ENCODE measurements around the gene LMAN2L.

DNA sequence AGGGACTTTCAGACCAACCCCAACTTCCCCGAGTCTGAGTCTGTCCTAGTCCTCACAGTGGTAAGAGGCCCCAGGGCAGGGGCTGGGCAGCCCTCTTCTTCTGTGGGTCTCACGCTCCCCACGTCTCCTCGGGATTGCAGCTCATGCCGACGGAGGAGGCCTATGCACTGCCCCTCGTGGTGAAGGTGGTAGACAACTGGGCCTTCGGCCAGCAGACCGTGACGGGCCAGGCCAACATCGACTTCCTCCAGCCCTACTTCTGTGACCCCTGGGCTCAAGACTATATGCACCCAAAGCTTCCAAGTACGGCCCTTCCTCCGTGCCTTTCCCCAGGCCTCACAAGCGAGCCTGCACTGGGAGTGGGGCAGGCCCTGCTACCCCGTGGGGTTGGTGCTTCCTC is 44.3 kb downstream of the LMAN2L start:
- TF ChIP-seq, protein P1, sequence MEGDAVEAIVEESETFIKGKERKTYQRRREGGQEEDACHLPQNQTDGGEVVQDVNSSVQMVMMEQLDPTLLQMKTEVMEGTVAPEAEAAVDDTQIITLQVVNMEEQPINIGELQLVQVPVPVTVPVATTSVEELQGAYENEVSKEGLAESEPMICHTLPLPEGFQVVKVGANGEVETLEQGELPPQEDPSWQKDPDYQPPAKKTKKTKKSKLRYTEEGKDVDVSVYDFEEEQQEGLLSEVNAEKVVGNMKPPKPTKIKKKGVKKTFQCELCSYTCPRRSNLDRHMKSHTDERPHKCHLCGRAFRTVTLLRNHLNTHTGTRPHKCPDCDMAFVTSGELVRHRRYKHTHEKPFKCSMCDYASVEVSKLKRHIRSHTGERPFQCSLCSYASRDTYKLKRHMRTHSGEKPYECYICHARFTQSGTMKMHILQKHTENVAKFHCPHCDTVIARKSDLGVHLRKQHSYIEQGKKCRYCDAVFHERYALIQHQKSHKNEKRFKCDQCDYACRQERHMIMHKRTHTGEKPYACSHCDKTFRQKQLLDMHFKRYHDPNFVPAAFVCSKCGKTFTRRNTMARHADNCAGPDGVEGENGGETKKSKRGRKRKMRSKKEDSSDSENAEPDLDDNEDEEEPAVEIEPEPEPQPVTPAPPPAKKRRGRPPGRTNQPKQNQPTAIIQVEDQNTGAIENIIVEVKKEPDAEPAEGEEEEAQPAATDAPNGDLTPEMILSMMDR (IDR thresholded peaks at IDR 0.05), result no peak
- no peak for TF ChIP-seq POLR2A (IDR thresholded peaks at IDR 0.05)
- TF ChIP-seq POLR2AphosphoS5 (IDR thresholded peaks at IDR 0.05), result no peak
